H9 (cell line): ENCODE measurements around the gene PALD1. TPM values are rescaled to one million over a fixed set of nuclear protein-coding genes. Genes with fewer than 3 reads are reported as not detected.

Source experiments
- DNase-seq: peaks from one replicate; pipeline ENCODE4 v3.0.0-alpha.2; 2017
- H2AFZ ChIP-seq: one replicate; pipeline ENCODE4 v1.6.1; 2013; ENCODE audit warnings: mild to moderate bottlenecking, low read length, control low read depth, moderate library complexity
- H2AK5ac ChIP-seq: 2 replicates; pipeline ENCODE4 v1.6.1; 2013; ENCODE audit warnings: low read length, control low read depth, mixed read lengths; ENCODE audit not compliant: insufficient read length
- H2BK120ac ChIP-seq: one replicate; pipeline ENCODE4 v1.6.1; 2013; ENCODE audit warnings: low read depth, mild to moderate bottlenecking, low read length, control low read depth, inconsistent platforms; ENCODE audit not compliant: poor library complexity, severe bottlenecking
- H2BK12ac ChIP-seq: 2 replicates; pipeline ENCODE4 v1.6.1; 2013; ENCODE audit warnings: low read length, control low read depth, mixed read lengths, low read depth; ENCODE audit not compliant: insufficient read length
- H2BK15ac ChIP-seq: 2 replicates; pipeline ENCODE4 v1.6.1; 2013; ENCODE audit warnings: low read depth, low read length, control low read depth
- H2BK20ac ChIP-seq: one replicate; pipeline ENCODE4 v1.6.1; 2013; ENCODE audit warnings: low read depth, mild to moderate bottlenecking, low read length, control low read depth, inconsistent platforms; ENCODE audit not compliant: poor library complexity, severe bottlenecking
- H2BK5ac ChIP-seq: 2 replicates; pipeline ENCODE4 v1.6.1; 2013; ENCODE audit warnings: low read length, control low read depth, mixed read lengths; ENCODE audit not compliant: insufficient read length
- H3K14ac ChIP-seq: 2 replicates; pipeline ENCODE4 v1.6.1; 2013; ENCODE audit warnings: low read length, control low read depth; ENCODE audit not compliant: insufficient read depth
- H3K18ac ChIP-seq: 2 replicates; pipeline ENCODE4 v1.6.1; 2013; ENCODE audit warnings: low read depth, mild to moderate bottlenecking, mixed read lengths, low read length, control low read depth; ENCODE audit not compliant: insufficient read length
- H3K23ac ChIP-seq: 2 replicates; pipeline ENCODE4 v1.6.1; 2013; ENCODE audit warnings: low read length, control low read depth, mixed read lengths, low read depth; ENCODE audit not compliant: insufficient read length
- H3K23me2 ChIP-seq: 2 replicates; pipeline ENCODE4 v1.6.1; 2013; ENCODE audit warnings: low read depth, mild to moderate bottlenecking, mixed read lengths, low read length, control low read depth; ENCODE audit not compliant: insufficient read length, poor library complexity, severe bottlenecking
- H3K27ac ChIP-seq: 2 replicates; pipeline ENCODE4 v1.5.1; 2013; ENCODE audit warnings: low read length, control low read depth, mixed read lengths, low read depth; ENCODE audit not compliant: insufficient read length
- H3K27me3 ChIP-seq: 2 replicates; pipeline ENCODE4 v1.6.1; 2013; ENCODE audit warnings: low read length, control low read depth, inconsistent platforms; ENCODE audit not compliant: insufficient read depth
- H3K4ac ChIP-seq: 2 replicates; pipeline ENCODE4 v1.6.1; 2013; ENCODE audit warnings: low read depth, mild to moderate bottlenecking, control low read depth, inconsistent platforms, low read length, moderate library complexity
- H3K4me1 ChIP-seq: 2 replicates; pipeline ENCODE4 v1.6.1; 2013; ENCODE audit warnings: low read length, control low read depth, inconsistent platforms; ENCODE audit not compliant: insufficient read depth
- H3K4me2 ChIP-seq: 2 replicates; pipeline ENCODE4 v1.6.1; 2013; ENCODE audit warnings: low read length, control low read depth, mixed read lengths; ENCODE audit not compliant: insufficient read length, insufficient read depth
- H3K56ac ChIP-seq: 2 replicates; pipeline ENCODE4 v1.6.1; 2013; ENCODE audit warnings: low read depth, mild to moderate bottlenecking, mixed read lengths, low read length, control low read depth; ENCODE audit not compliant: insufficient read length
- H3K79me1 ChIP-seq: 2 replicates; pipeline ENCODE4 v1.6.1; 2013; ENCODE audit warnings: low read depth, mild to moderate bottlenecking, moderate library complexity, low read length, control low read depth, inconsistent platforms; ENCODE audit not compliant: insufficient read depth, poor library complexity, severe bottlenecking
- H3K79me2 ChIP-seq: 2 replicates; pipeline ENCODE4 v1.6.1; 2013; ENCODE audit warnings: low read length, control low read depth, inconsistent platforms; ENCODE audit not compliant: insufficient read depth
- H3K9ac ChIP-seq: 2 replicates; pipeline ENCODE4 v1.6.1; 2013; ENCODE audit warnings: low read length, control low read depth, mixed read lengths; ENCODE audit not compliant: insufficient read length; ENCODE audit errors: extremely low read depth
- H3K9me3 ChIP-seq: one replicate; pipeline ENCODE4 v1.6.1; 2013; ENCODE audit warnings: low read depth, low read length, inconsistent platforms; ENCODE audit not compliant: control insufficient read depth
- H3T11ph ChIP-seq: one replicate; pipeline ENCODE4 v1.6.1; 2013; ENCODE audit warnings: mild to moderate bottlenecking, low read length, control low read depth, inconsistent platforms
- H4K20me1 ChIP-seq: one replicate; pipeline ENCODE4 v1.6.1; 2013; ENCODE audit not compliant: control insufficient read depth, insufficient read length, insufficient read depth
- H4K5ac ChIP-seq: 2 replicates; pipeline ENCODE4 v1.6.1; 2013; ENCODE audit warnings: low read depth, mild to moderate bottlenecking, mixed read lengths, low read length, control low read depth; ENCODE audit not compliant: insufficient read length
- H4K8ac ChIP-seq: replicated peaks from 2 replicates; pipeline ENCODE4 v1.6.1; 2013; ENCODE audit warnings: low read length, control low read depth, mixed read lengths, low read depth; ENCODE audit not compliant: insufficient read length
- H4K91ac ChIP-seq: 2 replicates; pipeline ENCODE4 v1.6.1; 2013; ENCODE audit warnings: low read depth, mild to moderate bottlenecking, moderate library complexity, mixed read lengths, low read length, control low read depth; ENCODE audit not compliant: insufficient read length
- H3K27ac Mint-ChIP-seq, 3 experiments: 2 replicates in 2 of 3; 3 replicates in 1 of 3; pipeline ENCODE4 v1.8.0; 2020 to 2021; ENCODE audit warnings: mixed read lengths in 3 of 3, mild to moderate bottlenecking in 1 of 3, moderate library complexity in 1 of 3
- H3K27me3 Mint-ChIP-seq: 2 replicates; pipeline ENCODE4 v1.8.0; 2021; ENCODE audit warnings: low read depth, mild to moderate bottlenecking, moderate library complexity, mixed read lengths
- H3K36me3 Mint-ChIP-seq, 3 experiments: 2 replicates in 2 of 3; 3 replicates in 1 of 3; pipeline ENCODE4 v1.8.0; 2020 to 2021; ENCODE audit warnings: low read depth in 3 of 3, mixed read lengths in 3 of 3; ENCODE audit not compliant: insufficient read depth in 1 of 3
- H3K4me1 Mint-ChIP-seq, 2 experiments: 2 replicates each; pipeline ENCODE4 v1.8.0; 2020; ENCODE audit warnings: mixed read lengths in 2 of 2
- H3K4me3 Mint-ChIP-seq, 2 experiments: 2 replicates in 1 of 2; 3 replicates in 1 of 2; pipeline ENCODE4 v1.8.0; 2020 to 2021; ENCODE audit warnings: mild to moderate bottlenecking in 2 of 2, mixed read lengths in 2 of 2, moderate library complexity in 1 of 2
- H3K9me3 Mint-ChIP-seq, 2 experiments: 2 replicates in 1 of 2; 3 replicates in 1 of 2; pipeline ENCODE4 v1.8.0; 2020; ENCODE audit warnings: mild to moderate bottlenecking in 2 of 2, mixed read lengths in 2 of 2, moderate library complexity in 1 of 2
- CTCF ChIP-seq: fragments of 200-600 bp; sonication (generic); conservative IDR thresholded peaks from 3 replicates; pipeline ENCODE4 v1.8.0; 2021; ENCODE audit warnings: antibody characterized with exemption, mild to moderate bottlenecking
- WGBS: extraction: QIAGEN DNeasy Blood & Tissue Kit; methylation state at CpG from one replicate; pipeline ENCODE4 v1.1.7; 2013; ENCODE audit warnings: missing lambda C conversion rate, low lambda C conversion rate, mixed read lengths; ENCODE audit not compliant: insufficient read length; ENCODE audit errors: extremely low coverage; 5-methylcytosine and 5-hydroxymethylcytosine counted together
- total RNA-seq: library from RNA; stranded (reverse); gene quantifications from 2 replicates; pipeline ENCODE4 v1.2.1, GENCODE V29; 2021

The PALD1 gene
- total RNA-seq, 1 experiment from 2014 or later: 21.1 TPM

GRCh38 chr10:70479165-70479581 is 606 bp downstream of the PALD1 start:
- H3K9me3 Mint-ChIP-seq: no peaks in the 10 kb centered on the region
- H2BK120ac ChIP-seq: no peak overlapping the region
- H4K5ac ChIP-seq: no peak overlapping the region
- peaks cover 3% of the 10 kb centered on the region for H3K27me3 Mint-ChIP-seq
- H3K79me2 ChIP-seq: peaks cover 2% of the 10 kb centered on the region; the same call in 1 of the 2 replicates
- H3K4me1 ChIP-seq: peaks cover 12% of the 10 kb centered on the region
- H3K4me3 Mint-ChIP-seq: peak overlapping the region; percentile 78 to 87
- no peak overlapping the region for H3K18ac ChIP-seq
- no peak overlapping the region for H3T11ph ChIP-seq
- no peaks in the 10 kb centered on the region for H4K20me1 ChIP-seq
- no peaks in the 10 kb centered on the region for H3K27me3 ChIP-seq
- no peak overlapping the region for H2BK12ac ChIP-seq
- H2BK5ac ChIP-seq: no peak overlapping the region
- peaks cover 37 to 44% of the 10 kb centered on the region in 2 experiments for H3K4me1 Mint-ChIP-seq
- H2AFZ ChIP-seq: no peak overlapping the region
- peaks cover 14% of the 10 kb centered on the region for H3K23me2 ChIP-seq
- no peaks in the 10 kb centered on the region for H3K9me3 ChIP-seq
- no peak for DNase-seq
- peak overlapping the region; percentile 61 for H3K4me2 ChIP-seq
- H2BK15ac ChIP-seq: no peak overlapping the region
- no peak overlapping the region for H3K14ac ChIP-seq
- H3K27ac ChIP-seq: no peak overlapping the region
- H4K91ac ChIP-seq: no peak overlapping the region
- no peak overlapping the region for H2AK5ac ChIP-seq
- H2BK20ac ChIP-seq: no peak overlapping the region
- H3K36me3 Mint-ChIP-seq: no peaks in the 10 kb centered on the region
- no peak overlapping the region for H3K27ac Mint-ChIP-seq
- H4K8ac ChIP-seq: no peak overlapping the region
- peak; percentile 52; the same call in 2 of the 3 replicates for TF ChIP-seq CTCF
- no peak overlapping the region for H3K23ac ChIP-seq
- H3K9ac ChIP-seq: peak overlapping the region; percentile 21
- H3K56ac ChIP-seq: no peak overlapping the region
- H3K4ac ChIP-seq: no peak overlapping the region
- peaks cover 2% of the 10 kb centered on the region for H3K79me1 ChIP-seq
- WGBS: no CpG with 5 or more reads among the region's 11 CpGs
